Stimulated activated naive CD8-positive, alpha-beta T cell treated with anti-CD3 and anti-CD28 coated beads, Interleukin-15, Interleukin-2, amounts not matched to agents 100 ng/mL and 50 ng/mL, for 24 hours (primary cell): ENCODE data around the gene SEPTIN2.
A peak's percentile ranks its signal among the peaks of the same experiment; 100 is the strongest.
"Not testable (repeated sequence)": the region's sequence is repeated elsewhere in the genome, so short reads cannot be mapped to it uniquely, and the experiment has no call there.

Source experiments
- H3K27ac Mint-ChIP-seq: one replicate; pipeline ENCODE4 v1.8.0; 2021; ENCODE audit warnings: mild to moderate bottlenecking, mixed read lengths
- H3K27me3 Mint-ChIP-seq: one replicate; pipeline ENCODE4 v1.8.0; 2021; ENCODE audit warnings: mixed read lengths
- H3K36me3 Mint-ChIP-seq: one replicate; pipeline ENCODE4 v1.8.0; 2021; ENCODE audit warnings: low read depth, mixed read lengths
- H3K4me1 Mint-ChIP-seq: one replicate; pipeline ENCODE4 v1.8.0; 2021; ENCODE audit warnings: low read depth, mixed read lengths
- H3K4me3 Mint-ChIP-seq: one replicate; pipeline ENCODE4 v1.8.0; 2021; ENCODE audit warnings: mild to moderate bottlenecking, mixed read lengths
- H3K9me3 Mint-ChIP-seq: one replicate; pipeline ENCODE4 v1.8.0; 2021; ENCODE audit warnings: mixed read lengths

Gene SEPTIN2

GRCh38 chr2:241390301-241391206 lies 74.8 kb downstream of the SEPTIN2 start:
- no peak overlapping the region for H3K27ac Mint-ChIP-seq
- H3K27me3 Mint-ChIP-seq: no peaks in the 10 kb centered on the region
- H3K9me3 Mint-ChIP-seq: no peaks in the 10 kb centered on the region
- H3K36me3 Mint-ChIP-seq: peaks cover 33% of the 10 kb centered on the region
- no peak overlapping the region for H3K4me3 Mint-ChIP-seq
- peaks cover 25% of the 10 kb centered on the region for H3K4me1 Mint-ChIP-seq

GRCh38 chr2:241391892-241392665 lies 76.4 kb downstream of the SEPTIN2 start:
- Mint-ChIP-seq H3K9me3 (no peaks in the 10 kb centered on the region), H3K4me1 (peaks cover 25% of the 10 kb centered on the region), H3K4me3 (no peak overlapping the region), H3K27ac (no peak overlapping the region), H3K27me3 (no peaks in the 10 kb centered on the region), H3K36me3 (peaks cover 30% of the 10 kb centered on the region)

GRCh38 chr2:241392753-241393152 lies 77.0 kb downstream of the SEPTIN2 start:
- H3K36me3 Mint-ChIP-seq: peaks cover 32% of the 10 kb centered on the region
- H3K27ac Mint-ChIP-seq, H3K27me3 Mint-ChIP-seq, H3K9me3 Mint-ChIP-seq, H3K4me3 Mint-ChIP-seq: not testable (repeated sequence)
- peaks cover 25% of the 10 kb centered on the region for H3K4me1 Mint-ChIP-seq

GRCh38 chr2:241393524-241394196 lies 77.9 kb downstream of the SEPTIN2 start:
- Mint-ChIP-seq H3K4me1 (peaks cover 25% of the 10 kb centered on the region), H3K27me3 (no peaks in the 10 kb centered on the region), H3K4me3 (no peak overlapping the region), H3K27ac (peak overlapping the region; percentile 45), H3K36me3 (peaks cover 25% of the 10 kb centered on the region), H3K9me3 (no peaks in the 10 kb centered on the region)

- H3K36me3 Mint-ChIP-seq: peaks cover 25% of the 10 kb centered on the region
- not testable (repeated sequence) for H3K27me3 Mint-ChIP-seq, H3K9me3 Mint-ChIP-seq, H3K4me3 Mint-ChIP-seq, H3K27ac Mint-ChIP-seq, H3K4me1 Mint-ChIP-seq
Measured at GRCh38 chr2:241396809-241397208, 81.1 kb downstream of the SEPTIN2 start.

GRCh38 chr2:241399941-241400922 lies 84.5 kb downstream of the SEPTIN2 start:
- Mint-ChIP-seq H3K4me3 (no peak overlapping the region), H3K36me3 (peaks cover 19% of the 10 kb centered on the region), H3K9me3 (no peaks in the 10 kb centered on the region), H3K27me3 (no peaks in the 10 kb centered on the region), H3K4me1 (no peaks in the 10 kb centered on the region), H3K27ac (no peak overlapping the region)
